ENCODE data around the gene BTBD18. TPM values are rescaled to one million over a fixed set of nuclear protein-coding genes. Genes with fewer than 3 reads are reported as not detected.

The BTBD18 gene
- total and polyA plus RNA-seq, 2 of the 13 experiments (the other 11 are each of a cell fraction or from before 2014, with no cell fraction given), result not detected

DNA sequence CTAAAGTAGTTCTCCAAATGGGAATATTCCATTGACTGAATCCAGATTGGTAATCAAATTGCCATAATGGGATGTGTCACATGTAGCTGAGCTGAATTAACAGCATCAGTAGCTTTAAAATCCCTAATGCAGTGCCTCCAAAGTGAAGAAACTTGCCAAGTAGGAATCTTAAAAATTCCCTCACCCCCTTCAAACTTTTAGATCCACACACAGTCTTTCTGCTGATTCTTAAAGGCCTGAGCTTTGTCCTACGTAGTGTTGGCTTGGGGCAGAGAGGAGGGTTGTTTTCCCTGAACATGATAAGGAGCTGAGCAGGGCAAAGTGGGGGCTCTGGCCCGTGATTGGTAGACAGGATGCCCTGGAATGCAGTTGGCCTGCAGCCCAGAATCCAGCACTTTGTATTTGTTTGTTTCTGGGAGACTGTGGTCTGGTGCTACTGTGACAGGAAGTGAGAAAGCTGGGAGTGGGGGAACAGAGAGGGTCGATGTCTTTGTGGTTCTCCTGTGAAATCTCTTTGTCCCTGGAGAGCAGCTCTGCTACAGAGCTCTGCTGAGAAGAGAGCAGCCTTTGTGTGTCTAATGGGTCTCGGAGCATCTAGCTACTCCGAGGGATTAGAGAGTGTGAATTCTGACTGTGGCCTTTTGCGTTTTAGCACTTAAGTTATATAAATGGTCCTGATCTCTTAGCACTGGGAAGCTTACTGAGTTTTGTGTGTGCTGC, 26.9 kb upstream of the BTBD18 start (continued):
- TF ChIP-seq ZNF10 (CRISPR knock-in tag; IDR thresholded peaks at IDR 0.05; ENCODE audit: borderline replicate concordance, low read depth) (no peak), HDAC2 (CRISPR knock-in tag; IDR thresholded peaks at IDR 0.05) (peak; percentile 91), MEF2D (CRISPR knock-in tag; IDR thresholded peaks at IDR 0.05) (no peak), ZBTB21 (CRISPR knock-in tag; IDR thresholded peaks at IDR 0.05) (no peak), NR2F1 (CRISPR knock-in tag; IDR thresholded peaks at IDR 0.05) (no peak; a peak in 1 of 4 replicates), KAT2B (IDR thresholded peaks at IDR 0.05; ENCODE audit: borderline replicate concordance, low read depth, low read length) (no peak), HDAC1 (CRISPR knock-in tag; IDR thresholded peaks at IDR 0.05) (peak; percentile 80), ZFP37 (CRISPR knock-in tag; IDR thresholded peaks at IDR 0.05; ENCODE audit: borderline replicate concordance) (no peak), CBX2 (IDR thresholded peaks at IDR 0.05; ENCODE audit: low read depth, low read length) (no peak), CBX2 (CRISPR knock-in tag; IDR thresholded peaks at IDR 0.05; ENCODE audit: low read depth) (no peak), SALL1 (CRISPR knock-in tag; IDR thresholded peaks at IDR 0.05) (peak; percentile 90), ZNF569 (CRISPR knock-in tag; IDR thresholded peaks at IDR 0.05; ENCODE audit: borderline replicate concordance) (no peak; the same call in 1 of the 2 replicates), MBD4 (IDR thresholded peaks at IDR 0.05; ENCODE audit: borderline replicate concordance, low read length) (peak; percentile 53; the same call in 1 of the 2 replicates), ZNF781 (CRISPR knock-in tag; IDR thresholded peaks at IDR 0.05; ENCODE audit: borderline replicate concordance, not compliant biosample characterization) (no peak), JDP2 (CRISPR knock-in tag; IDR thresholded peaks at IDR 0.05; ENCODE audit: borderline replicate concordance) (no peak), NCOR1 (IDR thresholded peaks at IDR 0.05; ENCODE audit: borderline replicate concordance, low read length) (peak; percentile 90), ZNF337 (CRISPR knock-in tag; IDR thresholded peaks at IDR 0.05; ENCODE audit: borderline replicate concordance, low read depth) (no peak), FOXJ3 (CRISPR knock-in tag; IDR thresholded peaks at IDR 0.05; ENCODE audit: borderline replicate concordance) (peak; percentile 87)
- TF ChIP-seq, protein P1, sequence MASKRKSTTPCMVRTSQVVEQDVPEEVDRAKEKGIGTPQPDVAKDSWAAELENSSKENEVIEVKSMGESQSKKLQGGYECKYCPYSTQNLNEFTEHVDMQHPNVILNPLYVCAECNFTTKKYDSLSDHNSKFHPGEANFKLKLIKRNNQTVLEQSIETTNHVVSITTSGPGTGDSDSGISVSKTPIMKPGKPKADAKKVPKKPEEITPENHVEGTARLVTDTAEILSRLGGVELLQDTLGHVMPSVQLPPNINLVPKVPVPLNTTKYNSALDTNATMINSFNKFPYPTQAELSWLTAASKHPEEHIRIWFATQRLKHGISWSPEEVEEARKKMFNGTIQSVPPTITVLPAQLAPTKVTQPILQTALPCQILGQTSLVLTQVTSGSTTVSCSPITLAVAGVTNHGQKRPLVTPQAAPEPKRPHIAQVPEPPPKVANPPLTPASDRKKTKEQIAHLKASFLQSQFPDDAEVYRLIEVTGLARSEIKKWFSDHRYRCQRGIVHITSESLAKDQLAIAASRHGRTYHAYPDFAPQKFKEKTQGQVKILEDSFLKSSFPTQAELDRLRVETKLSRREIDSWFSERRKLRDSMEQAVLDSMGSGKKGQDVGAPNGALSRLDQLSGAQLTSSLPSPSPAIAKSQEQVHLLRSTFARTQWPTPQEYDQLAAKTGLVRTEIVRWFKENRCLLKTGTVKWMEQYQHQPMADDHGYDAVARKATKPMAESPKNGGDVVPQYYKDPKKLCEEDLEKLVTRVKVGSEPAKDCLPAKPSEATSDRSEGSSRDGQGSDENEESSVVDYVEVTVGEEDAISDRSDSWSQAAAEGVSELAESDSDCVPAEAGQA (IDR thresholded peaks at IDR 0.05; ENCODE audit: low read depth), result no peak
- TF ChIP-seq, protein P1 (CRISPR knock-in tag; IDR thresholded peaks at IDR 0.05; ENCODE audit: borderline replicate concordance), result no peak
- TF ChIP-seq, protein P2, sequence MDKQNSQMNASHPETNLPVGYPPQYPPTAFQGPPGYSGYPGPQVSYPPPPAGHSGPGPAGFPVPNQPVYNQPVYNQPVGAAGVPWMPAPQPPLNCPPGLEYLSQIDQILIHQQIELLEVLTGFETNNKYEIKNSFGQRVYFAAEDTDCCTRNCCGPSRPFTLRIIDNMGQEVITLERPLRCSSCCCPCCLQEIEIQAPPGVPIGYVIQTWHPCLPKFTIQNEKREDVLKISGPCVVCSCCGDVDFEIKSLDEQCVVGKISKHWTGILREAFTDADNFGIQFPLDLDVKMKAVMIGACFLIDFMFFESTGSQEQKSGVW (CRISPR knock-in tag; IDR thresholded peaks at IDR 0.05; ENCODE audit: borderline replicate concordance), result no peak
- TF ChIP-seq, protein P3, sequence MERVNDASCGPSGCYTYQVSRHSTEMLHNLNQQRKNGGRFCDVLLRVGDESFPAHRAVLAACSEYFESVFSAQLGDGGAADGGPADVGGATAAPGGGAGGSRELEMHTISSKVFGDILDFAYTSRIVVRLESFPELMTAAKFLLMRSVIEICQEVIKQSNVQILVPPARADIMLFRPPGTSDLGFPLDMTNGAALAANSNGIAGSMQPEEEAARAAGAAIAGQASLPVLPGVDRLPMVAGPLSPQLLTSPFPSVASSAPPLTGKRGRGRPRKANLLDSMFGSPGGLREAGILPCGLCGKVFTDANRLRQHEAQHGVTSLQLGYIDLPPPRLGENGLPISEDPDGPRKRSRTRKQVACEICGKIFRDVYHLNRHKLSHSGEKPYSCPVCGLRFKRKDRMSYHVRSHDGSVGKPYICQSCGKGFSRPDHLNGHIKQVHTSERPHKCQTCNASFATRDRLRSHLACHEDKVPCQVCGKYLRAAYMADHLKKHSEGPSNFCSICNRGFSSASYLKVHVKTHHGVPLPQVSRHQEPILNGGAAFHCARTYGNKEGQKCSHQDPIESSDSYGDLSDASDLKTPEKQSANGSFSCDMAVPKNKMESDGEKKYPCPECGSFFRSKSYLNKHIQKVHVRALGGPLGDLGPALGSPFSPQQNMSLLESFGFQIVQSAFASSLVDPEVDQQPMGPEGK (CRISPR knock-in tag; IDR thresholded peaks at IDR 0.05), result peak; percentile 92

Data from HepG2 (cell line).